K562 (cell line): ENCODE measurements around the gene SNTG2. TPM values are rescaled to one million over a fixed set of nuclear protein-coding genes. Genes with fewer than 3 reads are reported as not detected.

Experiments used
- ATAC-seq: fragments of 200-7000 bp; cut with Tn5 transposase; 3 replicates; pipeline ENCODE4 v1.9.1; 2020; ENCODE audit warnings: moderate library complexity
- BruUV-seq: library from RNA; stranded (reverse); fragments of 400-500 nt; replicated peaks from 2 replicates; lab custom pipeline; 2021; lab: Mats Ljungman, UMichigan
- CTCF ChIA-PET: fragments of 300-600 bp; formaldehyde crosslinking; extraction: SDS; loops from one replicate; lab custom pipeline; 2021; ENCODE audit warnings: low intra/inter-chr PET ratio; lab: Yijun Ruan, JAX
- POLR2A ChIA-PET: fragments of 300-600, 350-650 bp; sonication (Branson Sonifier 250); formaldehyde crosslinking; extraction: SDS; loops from one replicate; lab custom pipeline; 2021; ENCODE audit warnings: antibody characterized with exemption, inconsistent platforms; lab: Yijun Ruan, JAX
- DNase-seq, 4 experiments: peaks; one replicate each; pipeline versions ENCODE4 v3.0.0 to v3.0.0-alpha.2; 2011 to 2018; ENCODE audit warnings: low spot score in 3 of 4, mixed read lengths in 3 of 4; ENCODE audit errors: extremely low read depth in 1 of 4
- FAIRE-seq: peaks from 2 replicates; lab custom pipeline; 2011; peaks lifted over from hg19 to GRCh38; lab: Jason Lieb, UNC
- H2AFZ ChIP-seq: 2 replicates; pipeline ENCODE4 v1.6.0; 2011; ENCODE audit warnings: low read depth, low read length, control low read depth, inconsistent platforms
- H3K27ac ChIP-seq: fragments of 200-600 bp; 3 replicates; pipeline ENCODE4 v1.8.0; 2011; ENCODE audit warnings: low read depth, mild to moderate bottlenecking, control low read depth, inconsistent platforms, low read length, moderate library complexity, mixed read lengths; ENCODE audit errors: extremely low read depth
- H3K27me3 ChIP-seq, 2 experiments: fragments of 300-600 bp in 1 of 2; 2 replicates in 1 of 2; 3 replicates in 1 of 2; pipeline versions ENCODE4 v1.6.0 to v1.8.0; 2011; ENCODE audit warnings: inconsistent platforms in 2 of 2, low read length in 2 of 2, mild to moderate bottlenecking in 1 of 2, mixed read lengths in 1 of 2, moderate library complexity in 1 of 2; ENCODE audit not compliant: control insufficient read depth in 2 of 2, insufficient read depth in 2 of 2
- H3K36me3 ChIP-seq: fragments of 300-600 bp; 3 replicates; pipeline ENCODE4 v1.8.0; 2011; ENCODE audit warnings: mild to moderate bottlenecking, low read length, inconsistent platforms; ENCODE audit not compliant: control insufficient read depth, insufficient read depth
- H3K4me1 ChIP-seq, 2 experiments: fragments of 200-600 bp in 1 of 2; replicated peaks in 1 of 2; 2 replicates in 1 of 2; 3 replicates in 1 of 2; pipeline versions ENCODE4 v1.5.1 to v1.8.0; 2011; ENCODE audit warnings: inconsistent platforms in 2 of 2, low read length in 2 of 2, mild to moderate bottlenecking in 1 of 2, mixed read lengths in 1 of 2, moderate library complexity in 1 of 2; ENCODE audit not compliant: control insufficient read depth in 2 of 2, insufficient read depth in 2 of 2
- H3K4me2 ChIP-seq: 2 replicates; pipeline ENCODE4 v1.6.1; 2011; ENCODE audit warnings: low read length, control low read depth, inconsistent platforms, mixed read lengths; ENCODE audit not compliant: insufficient read depth
- H3K4me3 ChIP-seq: fragments of 200-600 bp; sonication (generic), shearing (Covaris generic); 2 replicates; pipeline ENCODE4 v1.5.1; 2016; ENCODE audit warnings: control low read depth, inconsistent platforms
- H3K79me2 ChIP-seq: fragments of 200-600 bp; 3 replicates; pipeline ENCODE4 v1.8.0; 2011; ENCODE audit warnings: low read length, inconsistent platforms; ENCODE audit not compliant: control insufficient read depth, insufficient read depth
- H3K9ac ChIP-seq, 2 experiments: 2 replicates each; pipeline versions ENCODE4 v1.6.0 to v1.6.1; 2011; ENCODE audit warnings: low read depth in 2 of 2, low read length in 2 of 2, control low read depth in 1 of 2, inconsistent platforms in 1 of 2, mild to moderate bottlenecking in 1 of 2, mixed read lengths in 1 of 2; ENCODE audit not compliant: insufficient read depth in 1 of 2
- H3K9me1 ChIP-seq: one replicate; pipeline ENCODE4 v1.6.0; 2011; ENCODE audit warnings: inconsistent platforms, mild to moderate bottlenecking, low read length, moderate library complexity; ENCODE audit not compliant: control insufficient read depth, insufficient read depth
- H3K9me3 ChIP-seq: replicated peaks from 2 replicates; pipeline ENCODE4 v1.5.1; 2011; ENCODE audit warnings: low read depth, low read length, inconsistent platforms; ENCODE audit not compliant: control insufficient read depth, insufficient read depth
- H4K20me1 ChIP-seq: replicated peaks from 2 replicates; pipeline ENCODE4 v1.6.1; 2011; ENCODE audit warnings: low read length, inconsistent platforms, mixed read lengths; ENCODE audit not compliant: control insufficient read depth, insufficient read depth
- ELF4 ChIP-seq: fragments of 450-650 bp; formaldehyde crosslinking; IDR thresholded peaks from 2 replicates; pipeline ENCODE4 v1.4.0; 2022; ENCODE audit warnings: missing genetic modification characterization
- KLF13 ChIP-seq: fragments of 450-650 bp; IDR thresholded peaks from 2 replicates; pipeline ENCODE4 v1.6.1; 2016; ENCODE audit warnings: missing genetic modification characterization, low read depth, mild to moderate bottlenecking, missing compliant biosample characterization, moderate library complexity, borderline replicate concordance
- NFATC3 ChIP-seq: fragments of 450-650 bp; IDR thresholded peaks from 2 replicates; pipeline ENCODE4 v1.6.1; 2017; ENCODE audit warnings: mild to moderate bottlenecking
- NR2C2 ChIP-seq, 2 experiments: fragments of 200-800 bp in 1 of 2; sonication (Bioruptor generic) in 1 of 2; sonication (generic) in 1 of 2; formaldehyde crosslinking in 1 of 2; IDR thresholded peaks; 2 replicates each; pipeline versions ENCODE4 v1.6.1 to v1.8.0; 2016 to 2022; ENCODE audit warnings: mild to moderate bottlenecking in 1 of 2, missing compliant biosample characterization in 1 of 2, missing genetic modification characterization in 1 of 2, missing genetic modification reagents in 1 of 2
- POLR2G ChIP-seq: fragments of 200-400 bp; formaldehyde crosslinking; IDR thresholded peaks from 2 replicates; pipeline ENCODE4 v1.6.1; 2017; ENCODE audit warnings: low read depth, mild to moderate bottlenecking, antibody characterized with exemption, low read length, moderate library complexity
- UBTF ChIP-seq, 2 experiments: IDR thresholded peaks; 2 replicates each; pipeline ENCODE4 v1.6.1; 2012; ENCODE audit warnings: improper control_type of control experiment in 2 of 2, low read depth in 2 of 2, low read length in 2 of 2, borderline replicate concordance in 1 of 2
- VEZF1 ChIP-seq: fragments of 200-800 bp; sonication (Bioruptor generic); IDR thresholded peaks from 2 replicates; pipeline ENCODE4 v1.6.1; 2017; ENCODE audit warnings: missing genetic modification characterization, missing compliant biosample characterization
- ZBED1 ChIP-seq: IDR thresholded peaks from 2 replicates; pipeline ENCODE4 v1.6.1; 2014
- ZNF134 ChIP-seq: fragments of 250-450 bp; sonication (Bioruptor Pico); conservative IDR thresholded peaks from 2 replicates; pipeline ENCODE4 v1.4.0; 2020
- ZNF165 ChIP-seq: fragments of 250-450 bp; sonication (Bioruptor Pico); IDR thresholded peaks from 2 replicates; pipeline ENCODE4 v1.4.0; 2020; ENCODE audit warnings: borderline replicate concordance
- ZNF764 ChIP-seq: fragments of 250-450 bp; sonication (Bioruptor Pico); IDR thresholded peaks from 2 replicates; pipeline ENCODE4 v1.4.0; 2020; ENCODE audit warnings: low read depth, mild to moderate bottlenecking, moderate library complexity
- WGBS: fragments of 100-300 bp; shearing (Covaris generic); methylation state at CpG from one replicate; pipeline ENCODE4 v1.1.6; 2016; ENCODE audit warnings: low coverage, mixed read lengths; ENCODE audit not compliant: insufficient coverage; ENCODE audit errors: missing lambda C conversion rate; 5-methylcytosine and 5-hydroxymethylcytosine counted together
- in situ Hi-C: fragments of 300-500 bp; cut with MboI; formaldehyde crosslinking; loops from 4 replicates; pipeline ENCODE4 v1.15.0; 2018; ENCODE audit warnings: inconsistent platforms, mixed read lengths
- intact Hi-C: fragments of 100-400 bp; cut with micrococcal nuclease; formaldehyde crosslinking; loops from 2 replicates; pipeline ENCODE4 v1.14.2; 2022
- polyA plus RNA-seq, 8 experiments: library from polyadenylated mRNA; depleted of rRNA in 4 of 8; stranded (reverse) in 5 of 8; unstranded in 3 of 8; fragments of >200 nt; fragmentation: Nextera tagmentation in 2 of 8; fragmentation: Illumina TruSeq in 1 of 8; extraction: Ambion mirVana in 2 of 8; extraction: Trizol in 1 of 8; gene quantifications; 2 replicates each; pipeline versions ENCODE4 v1.2.1 to v1.2.3, GENCODE V29; 2011 to 2014; ENCODE audit warnings: inconsistent platforms in 1 of 8, missing spikeins in 1 of 8
- total RNA-seq, 7 experiments: library from RNA; depleted of rRNA in 6 of 7; stranded (reverse); fragments of >200 nt in 6 of 7; fragmentation: Illumina TruSeq in 2 of 7; extraction: Trizol in 2 of 7; gene quantifications; 2 replicates each; pipeline versions ENCODE4 v1.2.1 to v1.2.3, GENCODE V29; 2011 to 2021; ENCODE audit warnings: low replicate concordance in 1 of 7
- TF ChIP-seq, protein P1 (sequence below): fragments of 250-450 bp; sonication (Bioruptor Pico); IDR thresholded peaks from 2 replicates; pipeline ENCODE4 v1.8.0; 2021; ENCODE audit warnings: moderate library complexity, mild to moderate bottlenecking, inconsistent platforms
- TF ChIP-seq, protein P2 (sequence below): sonication (generic); formaldehyde crosslinking; IDR thresholded peaks from 2 replicates; pipeline ENCODE4 v1.8.1; 2023; ENCODE audit warnings: mild to moderate bottlenecking, missing genetic modification reagents

The SNTG2 gene
- total and polyA plus RNA-seq, 9 of the 15 experiments (the other 6 are each of a cell fraction or from before 2014, with no cell fraction given): not detected

- H3K79me2 ChIP-seq: no peaks in the 10 kb centered on the region
- no peaks in the 10 kb centered on the region for H3K9me1 ChIP-seq
- FAIRE-seq (no peak), DNase-seq (no peak), ATAC-seq (no peak)
- H3K4me2 ChIP-seq: no peak overlapping the region
- no peak overlapping the region for H3K4me3 ChIP-seq
- H3K4me1 ChIP-seq: peaks cover 0 to 3% of the 10 kb centered on the region in 2 experiments; a peak in 1 of 5 replicates
- H3K9ac ChIP-seq: no peak overlapping the region
- no peak overlapping the region for H2AFZ ChIP-seq
- POLR2A ChIA-PET: no interaction called here
- intact Hi-C loops (no loop called here), in situ Hi-C loops (no loop called here)
- no TSS peak for BruUV-seq
- H4K20me1 ChIP-seq: no peaks in the 10 kb centered on the region
- WGBS: 6% methylated on average over 19 of the region's 33 CpGs
- peaks cover 5 to 10% of the 10 kb centered on the region in 2 experiments; a peak in 2 of 5 replicates for H3K27me3 ChIP-seq
- CTCF ChIA-PET: no interaction called here
- H3K36me3 ChIP-seq: no peaks in the 10 kb centered on the region
- H3K9me3 ChIP-seq: no peaks in the 10 kb centered on the region
- no peak overlapping the region for H3K27ac ChIP-seq
- TF ChIP-seq NR2C2 (CRISPR knock-in tag; IDR thresholded peaks at IDR 0.05) (no peak), NR2C2 (tag; IDR thresholded peaks at IDR 0.05) (no peak), POLR2G (no peak), ELF4 (CRISPR knock-in tag) (no peak), ZBED1 (no peak), KLF13 (no peak), ZNF134 (CRISPR knock-in tag) (no peak), VEZF1 (CRISPR knock-in tag) (no peak), ZNF764 (CRISPR knock-in tag) (no peak), UBTF (IDR thresholded peaks at IDR 0.05; ENCODE audit: borderline replicate concordance in 1 of 2, low read depth in 2 of 2, low read length in 2 of 2) (no peak), NFATC3 (no peak), ZNF165 (CRISPR knock-in tag) (no peak)
- TF ChIP-seq, protein P1, sequence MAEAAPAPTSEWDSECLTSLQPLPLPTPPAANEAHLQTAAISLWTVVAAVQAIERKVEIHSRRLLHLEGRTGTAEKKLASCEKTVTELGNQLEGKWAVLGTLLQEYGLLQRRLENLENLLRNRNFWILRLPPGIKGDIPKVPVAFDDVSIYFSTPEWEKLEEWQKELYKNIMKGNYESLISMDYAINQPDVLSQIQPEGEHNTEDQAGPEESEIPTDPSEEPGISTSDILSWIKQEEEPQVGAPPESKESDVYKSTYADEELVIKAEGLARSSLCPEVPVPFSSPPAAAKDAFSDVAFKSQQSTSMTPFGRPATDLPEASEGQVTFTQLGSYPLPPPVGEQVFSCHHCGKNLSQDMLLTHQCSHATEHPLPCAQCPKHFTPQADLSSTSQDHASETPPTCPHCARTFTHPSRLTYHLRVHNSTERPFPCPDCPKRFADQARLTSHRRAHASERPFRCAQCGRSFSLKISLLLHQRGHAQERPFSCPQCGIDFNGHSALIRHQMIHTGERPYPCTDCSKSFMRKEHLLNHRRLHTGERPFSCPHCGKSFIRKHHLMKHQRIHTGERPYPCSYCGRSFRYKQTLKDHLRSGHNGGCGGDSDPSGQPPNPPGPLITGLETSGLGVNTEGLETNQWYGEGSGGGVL (CRISPR knock-in tag): no peak
- TF ChIP-seq, protein P2, sequence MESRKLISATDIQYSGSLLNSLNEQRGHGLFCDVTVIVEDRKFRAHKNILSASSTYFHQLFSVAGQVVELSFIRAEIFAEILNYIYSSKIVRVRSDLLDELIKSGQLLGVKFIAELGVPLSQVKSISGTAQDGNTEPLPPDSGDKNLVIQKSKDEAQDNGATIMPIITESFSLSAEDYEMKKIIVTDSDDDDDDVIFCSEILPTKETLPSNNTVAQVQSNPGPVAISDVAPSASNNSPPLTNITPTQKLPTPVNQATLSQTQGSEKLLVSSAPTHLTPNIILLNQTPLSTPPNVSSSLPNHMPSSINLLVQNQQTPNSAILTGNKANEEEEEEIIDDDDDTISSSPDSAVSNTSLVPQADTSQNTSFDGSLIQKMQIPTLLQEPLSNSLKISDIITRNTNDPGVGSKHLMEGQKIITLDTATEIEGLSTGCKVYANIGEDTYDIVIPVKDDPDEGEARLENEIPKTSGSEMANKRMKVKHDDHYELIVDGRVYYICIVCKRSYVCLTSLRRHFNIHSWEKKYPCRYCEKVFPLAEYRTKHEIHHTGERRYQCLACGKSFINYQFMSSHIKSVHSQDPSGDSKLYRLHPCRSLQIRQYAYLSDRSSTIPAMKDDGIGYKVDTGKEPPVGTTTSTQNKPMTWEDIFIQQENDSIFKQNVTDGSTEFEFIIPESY (CRISPR knock-in tag): no peak
These were observed 5.4 kb downstream of the SNTG2 start for GRCh38 chr2:955829-956731.
